GM19372 (cell line): ENCODE results near the gene NEUROD4.

Source experiments
- ATAC-seq: cut with Tn5 transposase; IDR thresholded peaks from one replicate; pipeline ENCODE4 v1.9.1; 2021; ENCODE audit warnings: mild to moderate bottlenecking, low read depth, moderate library complexity; ENCODE audit not compliant: unreplicated experiment

Gene NEUROD4

DNA sequence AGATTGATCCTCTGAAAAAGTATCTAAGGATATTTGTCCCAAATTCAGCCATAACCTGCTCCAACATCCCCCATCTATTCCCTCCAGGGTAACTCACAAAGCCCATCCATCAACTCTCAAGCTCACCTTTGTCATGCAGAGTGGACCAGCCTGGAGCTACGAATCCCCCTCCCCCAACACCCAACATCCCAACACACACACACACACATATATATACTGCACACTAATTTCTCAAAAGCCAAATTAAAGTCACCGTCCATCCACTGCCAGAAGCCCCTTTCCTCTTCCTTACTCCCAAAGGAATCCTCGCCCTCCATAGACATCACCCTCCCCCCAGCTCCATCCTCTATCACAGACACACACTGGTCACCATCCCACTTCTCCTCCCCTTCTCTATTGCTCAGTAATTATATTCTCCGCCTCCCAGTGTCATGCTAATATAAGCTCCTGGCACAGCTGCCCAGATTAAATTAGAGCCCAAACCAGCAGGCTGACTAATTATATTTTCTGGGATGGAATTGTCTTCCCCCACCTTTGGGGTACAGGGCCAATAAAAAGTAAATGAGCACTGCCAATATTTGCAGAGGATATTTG, 21.7 kb upstream of the NEUROD4 start:
- ATAC-seq, result no peak

DNA sequence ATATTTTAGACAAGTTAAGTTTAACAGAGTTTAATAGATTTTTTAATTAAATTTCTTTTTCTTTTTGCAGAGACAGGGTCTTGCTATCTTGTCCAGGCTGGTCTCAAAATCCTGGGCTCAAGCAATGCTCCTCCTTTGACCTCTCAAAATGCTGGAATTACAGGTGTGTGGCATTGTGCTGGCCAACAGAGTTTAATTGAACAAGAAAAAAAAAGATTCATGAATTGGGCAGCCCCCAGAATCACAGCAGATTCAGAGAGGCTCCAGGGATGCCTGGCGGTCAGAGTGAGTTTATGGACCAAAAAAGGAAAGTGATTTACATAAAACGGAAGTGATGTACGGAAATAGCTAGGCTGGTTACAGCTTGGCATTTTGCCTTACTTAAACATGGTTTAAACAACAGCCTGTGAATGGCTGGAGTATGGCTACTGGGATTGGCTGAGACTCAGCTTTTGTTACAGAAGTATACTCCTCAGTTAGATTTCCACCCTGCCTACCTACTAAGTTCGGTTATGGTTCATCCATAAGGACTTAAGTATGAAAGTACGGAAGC, 20.7 kb upstream of the NEUROD4 start:
- no peak for ATAC-seq

DNA sequence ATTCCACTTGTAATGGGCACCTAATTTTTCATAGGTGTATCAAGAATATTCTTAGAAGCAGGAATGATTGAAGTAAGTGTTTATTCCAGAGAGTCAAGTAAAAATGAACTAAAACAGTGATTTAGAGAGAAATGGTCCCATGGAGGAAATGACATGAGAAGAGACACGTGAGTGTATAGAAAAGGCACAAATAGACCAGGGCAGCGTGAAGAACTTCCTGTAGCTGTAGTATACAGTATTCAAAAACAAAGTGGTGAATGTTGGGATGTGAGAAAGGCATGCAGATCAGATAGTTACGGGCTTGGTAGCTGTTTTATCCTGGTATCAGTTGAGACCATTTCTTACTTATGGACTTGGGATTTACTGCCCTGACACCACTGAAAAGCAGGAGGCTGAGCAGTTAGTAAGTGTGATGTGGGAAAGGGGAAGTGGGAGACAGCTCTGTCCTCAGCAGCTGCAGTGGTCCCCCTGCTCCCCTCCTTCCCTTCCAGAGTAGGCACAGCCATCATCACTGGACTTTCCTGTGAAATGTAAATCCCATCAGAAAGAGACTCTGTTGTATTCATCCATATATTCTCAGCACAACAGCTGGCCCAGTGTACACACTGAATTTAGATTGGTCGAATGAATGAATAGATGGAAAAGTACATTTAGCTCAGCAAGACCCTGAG, 18.4 kb upstream of the NEUROD4 start:
- no peak for ATAC-seq

DNA sequence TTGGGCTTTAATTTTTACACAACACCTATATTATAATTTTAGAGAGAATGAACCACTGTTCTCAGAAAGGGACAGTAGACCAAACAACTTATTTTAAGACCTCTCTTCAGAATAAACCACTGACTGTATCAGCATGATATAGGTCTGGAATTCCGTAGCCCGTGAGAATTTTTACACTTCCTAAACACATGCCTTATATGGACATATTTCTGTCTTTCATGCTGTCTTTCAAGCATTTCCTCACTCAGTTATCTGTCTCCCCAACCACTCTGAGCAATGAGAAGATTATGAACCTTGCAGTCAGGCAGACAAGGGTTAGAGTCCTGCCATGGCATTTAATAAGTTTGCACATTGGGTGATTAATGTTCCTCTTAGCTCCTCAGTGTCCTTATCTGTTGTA, 17.4 kb upstream of the NEUROD4 start:
- no peak for ATAC-seq

DNA sequence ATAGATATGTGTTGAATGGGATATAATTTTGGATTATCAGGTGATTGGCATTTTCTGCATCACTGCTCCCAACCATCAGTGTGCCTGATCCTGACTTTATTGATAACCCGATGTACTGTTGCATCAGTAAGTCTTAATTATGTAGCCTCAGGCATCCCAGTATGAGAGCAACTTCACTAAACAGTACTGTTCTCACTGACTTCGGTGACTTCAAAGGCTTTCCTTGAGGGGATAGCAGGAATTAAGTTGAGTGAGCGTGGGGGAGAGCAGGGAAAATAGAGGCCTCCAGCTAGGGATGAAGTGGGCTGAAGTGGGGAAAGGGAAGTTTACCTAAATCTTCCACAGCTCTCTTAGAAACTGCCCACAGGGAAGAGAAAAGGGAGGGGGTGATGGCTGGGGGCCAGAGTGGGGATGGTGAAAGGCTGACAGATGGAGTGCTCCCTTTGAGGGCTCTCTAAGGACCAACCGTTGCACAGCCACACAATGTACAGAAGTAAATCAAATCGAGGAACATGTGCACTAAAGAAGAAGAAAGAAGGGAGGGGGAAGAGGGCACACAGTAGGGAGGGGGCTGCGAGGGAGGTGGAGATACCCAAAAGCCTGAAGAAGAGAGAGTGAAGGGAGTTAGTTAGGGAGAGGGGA, 10.7 kb upstream of the NEUROD4 start:
- ATAC-seq, result no peak

DNA sequence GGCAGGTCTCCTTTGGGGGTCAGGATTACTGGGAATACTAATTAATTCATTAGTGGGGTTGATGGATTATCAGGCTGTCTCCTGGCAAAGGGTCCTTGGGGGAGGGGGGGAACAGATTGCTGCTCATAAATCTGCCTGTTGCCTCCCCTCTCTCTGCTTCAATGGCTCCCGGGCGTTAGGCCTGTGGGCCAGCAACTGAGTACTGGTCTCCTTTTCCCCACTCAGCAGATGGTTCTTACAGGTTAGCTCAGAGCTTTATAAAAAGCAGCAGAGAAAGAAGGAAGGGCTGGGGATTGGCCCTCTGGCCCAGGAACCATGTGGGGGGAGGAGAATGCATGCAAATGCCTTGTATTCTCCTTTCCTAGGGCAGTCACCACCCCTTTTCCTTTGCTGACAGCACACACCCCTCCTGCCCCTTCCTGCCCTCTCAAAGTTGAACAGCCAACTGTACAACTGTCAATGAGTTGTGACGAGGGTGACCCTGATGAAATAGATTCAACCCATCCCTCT, 2.3 kb upstream of the NEUROD4 start:
- ATAC-seq, result no peak

DNA sequence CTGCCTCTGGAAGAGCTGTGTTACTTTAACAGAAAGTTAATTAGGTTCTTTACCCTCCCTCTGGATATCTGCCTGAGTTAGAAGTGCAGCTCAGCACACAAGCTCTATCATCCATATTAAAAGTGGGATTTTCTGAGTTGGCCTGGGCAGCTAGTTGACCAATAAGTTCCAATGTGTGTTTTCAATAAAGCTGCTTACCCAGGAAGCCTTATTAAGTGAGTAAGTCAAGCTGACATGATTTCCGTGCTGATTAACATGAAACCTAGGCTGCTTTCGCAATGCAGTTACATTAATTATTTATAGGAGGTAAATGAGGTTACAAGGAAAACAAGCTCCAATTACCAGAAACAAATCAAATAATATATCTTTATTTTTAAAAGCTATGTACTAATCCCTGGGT, 4.8 kb downstream of the NEUROD4 start:
- no peak for ATAC-seq

DNA sequence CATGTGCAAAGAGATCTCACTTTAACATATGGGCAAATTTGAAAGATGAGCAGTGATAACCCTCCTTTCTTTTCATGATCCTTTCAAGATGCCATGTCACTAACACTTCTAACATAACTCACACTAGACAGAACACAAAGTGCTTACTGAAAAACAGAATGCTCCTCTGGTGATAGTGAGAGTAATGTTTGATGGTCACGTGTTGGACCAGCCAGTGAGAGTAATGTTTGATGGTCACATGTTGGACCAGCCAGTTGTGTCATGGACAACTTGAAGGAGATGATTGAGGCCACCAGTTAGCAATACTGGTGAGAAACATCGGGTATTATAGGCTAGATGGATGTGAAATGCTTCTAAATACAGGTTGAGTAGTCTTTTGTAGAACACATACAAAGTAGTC, 5.7 kb downstream of the NEUROD4 start:
- ATAC-seq, result no peak

DNA sequence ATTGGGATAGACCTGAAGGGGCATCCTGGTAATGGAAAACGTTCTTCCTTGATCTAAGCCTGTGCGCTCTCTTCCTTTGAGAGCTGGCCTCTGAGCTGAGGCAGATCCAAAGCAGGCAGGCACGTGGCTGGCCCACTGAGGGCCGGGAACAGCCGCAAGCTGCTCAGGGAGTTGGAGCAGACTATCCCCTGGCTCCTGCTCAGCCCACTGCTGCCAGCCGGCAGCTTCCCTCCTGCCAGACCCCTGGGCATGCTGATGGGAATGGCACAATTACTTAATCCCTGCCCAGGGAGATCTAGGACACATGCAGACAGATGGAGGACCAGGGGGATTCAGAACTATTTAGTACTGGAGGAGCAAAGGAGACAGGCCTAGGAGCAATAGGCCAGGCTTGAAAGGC, 14.4 kb downstream of the NEUROD4 start:
- ATAC-seq, result no peak

DNA sequence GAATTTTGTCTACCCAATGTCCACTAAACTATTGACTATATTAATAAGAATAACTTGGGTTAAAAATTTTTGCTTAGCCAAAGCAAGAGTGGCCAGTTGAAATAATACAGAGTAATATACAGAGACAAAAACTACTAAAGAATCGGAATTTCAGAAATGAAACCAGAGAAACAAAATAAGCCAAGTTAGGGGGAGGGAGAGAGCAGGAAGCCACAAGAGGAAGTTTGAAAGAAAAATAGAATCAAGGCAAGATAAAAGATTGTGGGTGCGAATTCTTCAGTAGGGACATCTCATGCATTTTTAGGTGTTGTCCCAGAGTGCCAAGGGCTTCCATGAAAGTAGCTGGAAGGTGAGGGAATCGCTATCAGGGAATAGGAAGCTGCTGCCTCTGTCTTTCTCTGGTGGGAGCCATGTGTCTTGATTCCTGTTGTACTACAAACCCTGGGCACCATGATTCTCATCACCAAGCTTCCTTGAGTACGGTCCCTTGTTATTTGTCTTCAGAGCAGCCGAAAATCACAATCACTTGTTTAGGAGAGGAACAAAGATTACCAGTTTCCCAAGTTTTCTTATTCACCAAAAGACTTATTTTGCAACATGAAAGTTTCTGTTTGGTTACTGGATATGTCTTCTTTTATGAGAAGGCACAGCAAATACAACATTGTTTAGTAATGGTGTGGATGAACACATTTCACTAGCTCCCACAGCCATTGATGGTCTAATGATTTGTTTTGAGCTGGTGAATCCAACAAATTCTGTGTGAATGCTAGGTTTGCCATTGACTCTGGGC, 16.7 kb downstream of the NEUROD4 start:
- no peak for ATAC-seq

DNA sequence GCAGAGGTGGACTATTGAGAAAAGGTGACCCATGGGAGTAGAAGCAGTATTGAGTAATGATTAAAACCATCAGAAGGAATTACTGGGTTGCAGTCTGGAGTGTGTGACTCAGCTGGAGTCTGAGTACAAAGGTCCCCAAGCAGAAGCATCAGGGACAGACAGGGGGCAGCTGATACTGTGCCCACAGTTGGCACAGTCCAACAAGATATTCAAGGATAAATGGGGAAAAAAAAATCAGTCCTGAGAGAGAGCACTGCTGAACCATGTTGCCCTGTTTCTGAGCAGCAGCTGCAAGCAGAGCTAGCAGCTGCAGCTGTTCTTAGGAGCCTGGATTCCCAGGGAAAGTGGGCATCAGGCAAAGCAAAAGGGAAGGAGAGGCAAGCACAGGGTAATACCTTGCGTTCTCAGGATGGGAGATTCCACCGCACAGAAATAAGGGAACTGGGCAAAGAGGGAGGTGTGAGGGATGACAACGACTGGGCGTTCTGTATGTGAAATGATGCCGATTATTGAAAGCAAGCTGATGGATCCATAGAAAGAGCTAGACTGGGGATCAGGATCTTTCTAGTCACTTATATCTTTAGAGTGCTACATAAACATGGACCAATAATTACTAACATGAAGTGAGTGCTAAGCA, 17.7 kb downstream of the NEUROD4 start:
- no peak for ATAC-seq

DNA sequence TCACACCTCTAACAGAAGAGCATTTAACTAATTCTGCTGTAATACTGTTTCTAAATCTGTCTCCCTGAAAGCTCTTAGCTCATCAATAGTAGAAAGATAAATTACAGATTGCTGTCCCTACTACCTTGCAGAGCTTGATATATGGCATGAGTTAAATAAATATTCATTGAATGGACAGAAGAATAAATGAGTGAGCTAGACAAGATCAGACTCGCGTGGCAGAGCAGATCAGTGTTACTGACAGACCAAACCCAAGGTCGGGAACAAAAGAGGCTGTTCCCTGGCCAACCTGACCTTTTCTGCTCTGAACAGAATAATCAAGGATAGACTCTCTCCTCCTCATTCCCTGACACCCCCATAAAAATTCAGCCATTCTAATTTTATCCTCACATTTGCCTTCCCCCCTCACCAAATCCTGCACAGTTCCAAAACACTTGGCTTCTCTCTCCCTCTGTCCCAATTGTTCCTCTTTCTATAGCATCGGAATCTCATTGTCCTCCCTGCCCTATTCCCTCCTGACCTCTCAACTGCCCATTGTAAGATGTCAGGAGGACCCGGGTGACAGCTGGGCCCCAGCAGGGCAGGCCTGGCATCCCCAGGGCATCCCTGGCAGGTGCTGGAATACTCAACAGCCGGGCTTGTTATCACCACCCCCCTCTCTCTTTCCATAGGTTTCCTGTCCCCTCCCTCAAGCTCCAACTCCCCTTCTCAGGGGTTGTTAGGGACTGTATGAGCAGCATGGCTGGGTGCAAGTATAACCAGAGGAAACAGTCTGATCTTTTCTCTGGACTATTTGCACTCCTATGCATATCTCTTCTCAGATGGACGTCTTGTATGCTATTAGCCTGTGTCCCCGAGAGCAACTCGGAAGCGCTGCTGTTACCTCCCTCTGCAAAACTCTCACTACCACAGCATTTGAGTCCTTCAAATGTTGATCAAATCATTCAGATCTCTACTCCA, 19.9 kb downstream of the NEUROD4 start:
- ATAC-seq, result no peak

DNA sequence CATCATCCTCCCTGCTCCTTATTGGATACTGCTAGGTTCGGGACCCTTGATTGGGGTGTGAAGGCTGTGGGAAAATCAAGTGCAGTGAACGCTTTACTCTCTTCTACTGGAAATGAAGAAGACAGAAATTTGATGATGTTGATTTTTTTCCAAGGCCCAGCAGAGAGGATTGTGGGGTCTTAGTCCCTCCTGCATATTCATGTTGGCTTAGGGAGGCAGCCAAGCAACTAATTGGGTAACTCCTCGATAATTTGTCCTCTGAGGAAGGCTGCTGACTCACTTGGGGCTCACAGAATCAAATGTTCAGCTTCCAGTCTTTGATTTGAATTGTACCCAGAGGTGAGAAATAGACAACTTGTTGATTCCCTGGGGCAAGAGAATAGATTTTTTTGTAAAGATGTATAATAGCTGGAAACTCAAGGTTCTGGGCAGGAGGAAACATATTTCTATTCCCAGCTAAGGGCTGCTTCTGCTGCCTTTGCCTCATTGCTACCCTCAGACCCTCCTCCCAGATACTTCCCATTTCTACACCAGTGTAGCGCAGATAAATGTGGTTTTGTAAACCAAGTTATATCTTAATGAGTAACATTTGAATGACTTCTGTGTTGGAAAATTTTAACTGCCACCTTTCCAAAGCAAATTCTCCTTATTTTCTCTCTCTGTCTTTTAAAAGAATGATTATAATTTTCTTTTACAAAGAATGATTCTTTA, 21.7 kb downstream of the NEUROD4 start:
- ATAC-seq, result no peak

DNA sequence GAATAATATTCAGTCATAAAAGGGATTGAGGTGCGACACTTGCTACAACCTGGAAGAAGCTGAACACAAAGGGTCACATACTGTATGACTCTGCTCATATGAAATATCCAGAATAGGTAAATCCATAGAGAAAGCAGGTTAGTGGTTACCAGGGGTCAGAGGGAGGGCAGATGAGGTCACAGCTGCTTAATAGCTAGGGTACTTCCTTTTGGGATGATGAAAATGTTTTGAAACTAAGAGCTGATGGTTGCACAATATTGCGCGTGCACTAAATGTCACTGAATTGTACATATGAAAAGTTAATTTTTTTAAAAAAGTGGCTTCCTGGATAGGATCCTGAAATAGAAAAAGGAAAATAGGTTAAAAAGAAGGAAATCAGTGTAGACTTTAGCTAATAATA, 23.8 kb downstream of the NEUROD4 start:
- ATAC-seq, result no peak

DNA sequence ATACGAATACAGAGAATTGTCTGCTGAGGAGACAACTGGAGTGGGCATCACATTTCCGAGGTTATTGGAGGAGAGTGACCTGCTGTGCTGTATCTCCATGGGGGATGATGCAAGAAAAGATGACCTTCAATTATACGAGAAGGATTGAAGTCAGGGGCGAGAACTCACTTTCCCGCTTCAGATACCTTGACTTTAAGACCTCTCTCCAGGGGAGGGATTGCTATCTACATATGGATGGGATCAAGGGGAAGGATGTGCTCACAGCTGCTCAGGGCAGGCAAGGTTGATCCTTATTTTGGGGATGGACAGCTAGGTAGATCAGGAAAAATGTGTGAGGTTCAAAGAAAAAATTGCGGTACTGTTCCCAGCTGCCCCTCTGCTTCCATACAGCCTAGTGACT, 24.4 kb downstream of the NEUROD4 start:
- no peak for ATAC-seq

DNA sequence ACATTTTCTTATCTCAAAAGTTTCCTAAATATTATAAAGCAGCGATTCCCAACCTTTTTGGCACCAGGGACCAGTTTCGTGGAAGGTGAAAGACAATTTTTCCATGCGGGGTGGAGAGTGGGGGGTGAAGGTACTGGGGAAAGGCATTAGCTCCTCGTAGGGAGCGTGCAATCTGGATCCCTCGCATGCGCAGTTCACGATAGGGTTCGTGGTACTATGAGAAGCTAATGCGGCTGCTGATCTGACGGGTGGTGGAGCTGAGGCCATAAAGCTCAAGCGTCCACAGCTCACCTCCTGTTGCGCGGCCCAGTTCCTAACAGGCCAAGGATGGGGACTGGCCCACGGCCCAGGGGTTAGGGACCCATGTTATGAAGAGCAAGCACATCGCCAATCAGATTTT, 29.9 kb downstream of the NEUROD4 start:
- ATAC-seq, result no peak

DNA sequence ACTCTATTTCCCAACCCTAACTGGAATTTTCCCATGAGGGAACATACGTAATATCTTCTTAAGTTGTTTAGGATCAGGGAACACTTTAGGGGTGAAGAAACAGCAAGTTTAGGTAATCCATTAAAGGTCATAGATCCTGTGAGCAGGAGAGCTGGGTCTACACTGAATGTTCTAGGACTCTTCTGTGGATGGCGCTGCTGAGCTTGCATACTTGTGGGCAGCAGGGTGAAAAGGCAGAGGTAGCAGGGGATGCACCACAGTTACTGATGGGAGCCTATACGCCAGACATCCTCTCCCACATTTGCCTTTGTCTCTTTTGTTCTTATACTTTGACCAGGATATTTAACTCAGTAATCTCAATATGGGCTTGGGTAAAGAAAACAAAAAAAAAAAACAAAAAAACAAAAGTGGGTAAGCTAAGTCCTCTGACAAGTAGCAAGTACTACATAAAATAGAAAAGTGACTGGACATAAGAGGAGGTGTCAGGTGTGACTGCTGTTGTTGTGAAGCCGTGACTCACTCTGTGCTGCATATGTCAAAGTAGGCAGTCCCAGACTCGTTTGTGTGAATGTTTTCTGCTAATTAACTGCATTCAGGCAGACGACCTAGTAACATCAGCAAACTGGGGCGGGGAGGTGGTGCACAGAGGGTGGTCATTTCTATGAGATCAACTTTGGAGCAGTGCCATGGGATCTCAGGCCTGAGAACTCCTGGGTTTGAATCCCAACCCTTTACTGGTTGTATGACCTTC, 31.6 kb downstream of the NEUROD4 start:
- ATAC-seq, result no peak

DNA sequence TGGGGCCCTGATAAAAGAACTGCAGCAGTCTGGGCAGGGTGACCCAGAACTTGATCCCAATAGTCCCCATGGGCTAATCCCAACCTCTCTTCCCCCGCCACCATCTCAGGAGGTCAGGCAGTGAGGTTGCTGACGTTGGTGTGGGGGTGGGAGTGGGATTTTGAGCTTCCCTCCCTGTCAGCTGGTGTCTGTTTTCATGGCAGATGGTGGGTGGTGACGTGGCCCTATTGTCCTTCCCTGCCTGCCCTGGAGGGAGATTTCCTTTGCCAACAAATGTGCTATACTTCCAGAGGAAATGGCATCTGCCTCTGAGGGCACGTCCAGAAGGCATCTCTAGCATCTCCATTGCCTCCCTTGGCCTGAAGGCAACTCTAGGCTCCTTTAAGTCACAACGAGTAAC, 37.7 kb downstream of the NEUROD4 start:
- ATAC-seq, result no peak
